GM12874 (cell line): Measurements from ENCODE around the gene PLAGL2.
A peak's percentile ranks its signal among the peaks of the same experiment; 100 is the strongest.

ENCODE experiments used
- CTCF ChIP-seq: IDR thresholded peaks from 2 replicates; pipeline ENCODE4 v1.5.1; 2011; ENCODE audit warnings: low read depth, mild to moderate bottlenecking, control low read depth, low read length, moderate library complexity; ENCODE audit not compliant: insufficient read depth

PLAGL2 gene

DNA sequence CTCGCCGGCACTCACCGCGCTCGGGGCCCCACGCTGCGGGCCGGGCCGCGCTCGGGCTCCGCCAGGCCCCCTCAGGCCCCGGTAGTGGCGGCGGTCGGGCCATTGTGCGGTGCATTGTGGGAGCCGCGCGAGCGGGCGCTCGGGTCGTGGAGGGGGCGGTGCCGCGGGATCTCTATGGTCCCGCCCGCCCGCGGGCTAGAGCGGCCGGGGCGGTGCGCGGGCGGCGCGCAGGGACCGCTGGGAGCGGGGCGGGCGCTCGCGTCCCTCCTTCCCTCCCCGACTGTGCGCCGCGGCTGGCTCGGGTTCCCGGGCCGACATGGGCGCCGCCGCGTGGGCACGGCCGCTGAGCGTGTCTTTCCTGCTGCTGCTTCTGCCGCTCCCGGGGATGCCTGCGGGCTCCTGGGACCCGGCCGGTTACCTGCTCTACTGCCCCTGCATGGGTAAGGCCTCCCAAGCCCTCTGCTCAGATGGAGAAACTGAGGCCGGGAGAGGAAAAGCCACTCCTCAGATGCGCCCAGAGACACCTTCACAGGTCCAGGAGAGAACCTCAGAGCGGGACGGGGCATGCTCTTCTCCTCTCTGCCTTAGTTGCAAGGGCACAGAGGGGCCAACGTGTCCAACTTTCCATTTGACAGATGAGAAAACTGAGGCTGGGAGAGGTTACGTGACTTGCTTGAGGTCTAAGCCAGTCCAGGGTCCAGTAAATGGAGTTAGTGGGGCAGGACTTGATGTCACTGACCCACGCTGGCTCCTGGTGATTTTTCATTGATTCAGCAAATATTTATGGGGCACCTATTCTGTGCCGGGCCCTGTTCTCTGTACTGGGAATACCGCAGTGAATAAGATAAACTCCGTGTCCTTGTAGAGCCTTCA, at the start of gene PLAGL2, which contains the start of gene POFUT1:
PLAGL2 (minus strand) TSS at position 118 of the 873 bp plus-strand sequence. CDS start 5,565 bp downstream, outside the sequence.
POFUT1 (plus strand) TSS at position 255 of the 873 bp plus-strand sequence; CDS start at position 317, 62 bp downstream.
- 0 out of 2 replicates have a peak, but pooled peaks have one; percentile 17 for TF ChIP-seq CTCF

DNA sequence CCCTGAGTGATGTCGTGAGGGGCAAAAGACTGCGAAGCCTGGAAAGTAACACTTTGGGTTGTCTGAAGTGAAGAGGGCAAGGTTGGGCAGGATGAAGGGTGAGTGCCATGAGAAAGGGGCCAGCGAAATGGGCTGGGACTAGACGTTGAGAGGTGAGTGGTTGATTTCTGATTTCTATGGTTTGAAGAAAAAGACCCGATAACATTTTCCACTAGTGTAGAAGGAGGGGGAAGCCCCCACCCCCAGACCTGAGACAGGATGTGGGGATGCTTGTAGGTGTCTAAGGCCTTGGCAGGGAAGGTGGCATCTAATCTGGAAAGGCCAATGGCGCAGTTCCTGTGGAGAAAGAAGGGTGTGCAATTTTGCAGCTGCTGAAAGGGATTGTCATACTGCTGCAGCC, 44.6 kb upstream of the PLAGL2 start:
- no peak for TF ChIP-seq CTCF

DNA sequence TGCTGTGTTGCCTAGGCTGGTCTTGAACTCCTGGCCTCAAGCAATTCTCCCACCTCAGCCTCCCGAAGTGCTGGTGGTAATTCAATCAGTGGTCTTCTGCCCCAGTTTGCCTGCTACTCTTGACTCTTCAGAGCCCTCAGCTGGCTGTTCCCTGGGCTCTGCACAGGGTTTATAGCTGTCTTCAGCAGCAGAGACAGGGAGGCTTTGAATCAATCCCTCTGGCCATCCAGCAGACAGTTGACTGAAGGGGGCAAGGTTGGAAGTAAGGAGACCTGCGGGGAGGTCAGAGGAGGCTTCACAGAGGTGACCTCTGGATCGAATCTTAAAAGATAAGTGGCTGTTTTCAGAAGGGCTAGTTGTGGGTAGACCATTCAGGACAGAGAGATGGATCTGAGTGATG, 43.9 kb upstream of the PLAGL2 start:
- TF ChIP-seq CTCF, result no peak

DNA sequence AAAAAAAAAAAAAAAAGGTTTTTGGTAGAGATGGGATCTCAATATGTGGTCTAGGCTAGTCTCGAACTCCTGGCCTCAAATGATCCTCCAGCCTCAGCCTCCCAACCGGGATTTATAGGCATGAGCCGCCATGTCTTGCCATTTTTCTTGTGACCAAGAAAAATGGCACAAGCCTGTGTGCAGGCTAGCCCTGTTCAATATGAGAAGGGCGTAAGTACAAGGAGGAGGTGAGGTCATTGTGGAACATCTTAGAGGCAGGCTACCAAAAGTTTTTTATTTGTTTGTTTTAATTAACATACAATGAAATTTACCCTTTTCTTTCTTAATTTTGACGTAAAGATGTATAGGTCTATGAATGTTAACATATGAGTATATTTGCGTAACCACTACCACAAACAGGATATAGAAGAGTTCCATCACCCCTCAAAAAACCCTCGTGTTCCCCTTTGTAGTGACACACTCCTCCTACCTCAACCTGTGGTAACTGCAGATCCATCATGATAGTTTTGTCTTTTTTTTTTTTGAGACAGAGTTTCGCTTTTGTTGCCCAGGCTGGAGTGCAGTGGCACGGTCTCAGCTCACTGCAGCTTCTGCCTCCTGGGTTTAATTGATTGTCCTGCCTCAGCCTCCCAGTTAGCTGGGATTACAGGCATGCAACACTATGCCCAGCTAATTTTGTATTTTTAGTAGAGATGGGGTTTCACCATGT, 41.6 kb upstream of the PLAGL2 start:
- no peak for TF ChIP-seq CTCF

DNA sequence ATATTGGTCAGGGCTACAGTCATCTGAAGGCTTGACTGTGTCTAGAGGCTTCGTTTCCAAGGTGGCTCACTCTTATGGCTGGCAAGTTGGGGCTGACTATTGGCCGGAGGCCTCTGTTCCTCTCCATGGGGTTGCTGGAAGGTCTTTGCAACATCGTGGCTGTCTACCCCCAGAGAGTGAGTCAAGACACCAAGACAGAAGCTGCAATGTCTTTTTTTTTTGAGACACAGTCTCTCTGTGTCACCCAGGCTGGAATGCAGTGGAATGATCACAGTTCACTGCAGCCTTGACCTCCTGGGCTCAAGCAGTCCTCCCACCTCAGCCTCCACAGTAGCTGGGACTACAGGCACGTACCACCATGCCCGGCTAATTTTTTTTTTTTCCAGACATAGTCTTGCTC, 40.5 kb upstream of the PLAGL2 start:
- no peak for TF ChIP-seq CTCF

DNA sequence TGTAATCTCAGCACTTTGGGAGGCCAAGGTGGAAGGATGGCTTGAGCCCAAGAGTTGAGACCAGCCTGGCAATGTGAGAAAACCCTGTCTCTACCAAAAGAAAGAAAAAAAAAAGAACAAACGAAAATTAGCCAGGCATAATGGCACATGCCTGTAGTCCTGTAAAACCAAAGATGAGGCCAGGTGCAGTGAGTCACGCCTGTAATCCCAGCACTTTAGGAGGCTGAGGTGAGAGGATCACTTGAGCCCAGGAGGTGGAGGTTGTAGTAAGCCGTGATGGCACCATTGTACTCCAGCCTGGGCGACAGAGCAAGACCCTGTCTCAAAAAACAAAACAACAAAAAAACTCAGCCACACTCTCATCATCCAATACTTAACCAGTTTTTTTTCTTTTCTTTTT, 37.4 kb upstream of the PLAGL2 start:
- TF ChIP-seq CTCF, result no peak

- TF ChIP-seq CTCF, result no peak
Observed at GRCh38 chr20:32244150-32244823, 36.7 kb upstream of the PLAGL2 start.
